GM12874 (cell line): ENCODE results near the gene HAAO.

Source experiments
- TF ChIP-seq, protein P1 (sequence below): IDR thresholded peaks from 2 replicates; pipeline ENCODE4 v1.5.1; 2011; ENCODE audit warnings: low read depth, mild to moderate bottlenecking, control low read depth, low read length, moderate library complexity; ENCODE audit not compliant: insufficient read depth

HAAO gene

DNA sequence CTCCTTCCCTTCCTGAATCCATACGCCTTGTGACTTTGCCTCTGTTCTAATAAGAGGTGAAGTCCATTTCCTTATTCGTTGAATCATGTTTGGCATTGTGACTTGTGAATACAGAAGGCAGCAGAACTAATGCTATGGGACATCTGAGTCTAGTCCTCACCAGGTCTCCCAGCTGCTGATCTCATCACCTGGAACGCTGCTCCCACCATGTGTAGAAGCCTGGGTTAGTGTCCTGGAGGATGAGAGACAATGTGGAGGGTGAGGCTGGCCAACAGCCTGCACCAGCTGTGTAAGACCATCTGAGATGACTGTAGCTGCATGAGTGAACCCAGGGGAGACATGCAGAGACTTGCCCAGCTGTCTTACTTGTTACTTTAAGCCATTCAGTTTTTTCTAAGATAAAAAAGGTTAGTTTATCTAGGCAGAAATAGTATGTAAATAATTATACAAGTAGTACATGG, 3.5 kb upstream of the HAAO start:
- TF ChIP-seq, protein P1, sequence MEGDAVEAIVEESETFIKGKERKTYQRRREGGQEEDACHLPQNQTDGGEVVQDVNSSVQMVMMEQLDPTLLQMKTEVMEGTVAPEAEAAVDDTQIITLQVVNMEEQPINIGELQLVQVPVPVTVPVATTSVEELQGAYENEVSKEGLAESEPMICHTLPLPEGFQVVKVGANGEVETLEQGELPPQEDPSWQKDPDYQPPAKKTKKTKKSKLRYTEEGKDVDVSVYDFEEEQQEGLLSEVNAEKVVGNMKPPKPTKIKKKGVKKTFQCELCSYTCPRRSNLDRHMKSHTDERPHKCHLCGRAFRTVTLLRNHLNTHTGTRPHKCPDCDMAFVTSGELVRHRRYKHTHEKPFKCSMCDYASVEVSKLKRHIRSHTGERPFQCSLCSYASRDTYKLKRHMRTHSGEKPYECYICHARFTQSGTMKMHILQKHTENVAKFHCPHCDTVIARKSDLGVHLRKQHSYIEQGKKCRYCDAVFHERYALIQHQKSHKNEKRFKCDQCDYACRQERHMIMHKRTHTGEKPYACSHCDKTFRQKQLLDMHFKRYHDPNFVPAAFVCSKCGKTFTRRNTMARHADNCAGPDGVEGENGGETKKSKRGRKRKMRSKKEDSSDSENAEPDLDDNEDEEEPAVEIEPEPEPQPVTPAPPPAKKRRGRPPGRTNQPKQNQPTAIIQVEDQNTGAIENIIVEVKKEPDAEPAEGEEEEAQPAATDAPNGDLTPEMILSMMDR = no peak

GRCh38 chr2:42795275-42795674, 2.9 kb upstream of the HAAO start:
- TF ChIP-seq, protein P1 = no peak

DNA sequence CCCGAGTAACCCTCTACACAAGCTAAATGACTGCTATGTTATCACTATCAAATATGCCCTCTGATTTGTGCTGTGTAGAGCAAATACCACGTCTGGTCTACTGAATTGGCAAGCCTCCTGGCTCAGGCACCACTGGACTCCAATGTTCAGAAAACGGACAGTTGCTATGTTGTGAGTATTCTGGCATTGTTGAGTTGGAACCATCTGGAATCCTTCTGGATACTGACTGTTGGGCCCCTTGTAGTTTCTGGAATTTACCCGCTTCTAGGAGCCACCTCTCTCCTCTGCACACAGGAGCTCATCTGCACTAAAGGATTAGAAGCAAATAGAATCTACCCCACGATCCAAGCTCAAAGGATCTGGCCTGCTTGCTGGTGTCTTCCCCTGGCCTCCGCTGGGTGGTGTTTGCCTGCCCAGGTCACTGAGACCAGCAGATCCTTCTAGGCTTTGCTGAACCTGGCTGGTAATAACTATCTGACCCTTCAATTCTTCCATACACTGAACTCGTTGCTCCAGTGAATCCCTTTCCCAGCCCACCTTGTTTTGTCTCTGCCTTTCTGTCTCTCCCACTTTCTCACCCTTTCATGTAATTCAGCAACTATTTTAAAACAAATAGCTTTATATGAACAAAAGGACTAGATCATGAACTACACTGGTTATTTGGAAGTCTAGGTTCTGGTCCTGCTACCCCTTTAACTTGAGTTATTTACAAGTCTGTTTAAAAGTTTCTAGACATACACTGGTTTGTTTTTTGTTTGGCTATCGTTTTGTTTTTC, 2.1 kb upstream of the HAAO start:
- TF ChIP-seq, protein P1 = peak; percentile 75

DNA sequence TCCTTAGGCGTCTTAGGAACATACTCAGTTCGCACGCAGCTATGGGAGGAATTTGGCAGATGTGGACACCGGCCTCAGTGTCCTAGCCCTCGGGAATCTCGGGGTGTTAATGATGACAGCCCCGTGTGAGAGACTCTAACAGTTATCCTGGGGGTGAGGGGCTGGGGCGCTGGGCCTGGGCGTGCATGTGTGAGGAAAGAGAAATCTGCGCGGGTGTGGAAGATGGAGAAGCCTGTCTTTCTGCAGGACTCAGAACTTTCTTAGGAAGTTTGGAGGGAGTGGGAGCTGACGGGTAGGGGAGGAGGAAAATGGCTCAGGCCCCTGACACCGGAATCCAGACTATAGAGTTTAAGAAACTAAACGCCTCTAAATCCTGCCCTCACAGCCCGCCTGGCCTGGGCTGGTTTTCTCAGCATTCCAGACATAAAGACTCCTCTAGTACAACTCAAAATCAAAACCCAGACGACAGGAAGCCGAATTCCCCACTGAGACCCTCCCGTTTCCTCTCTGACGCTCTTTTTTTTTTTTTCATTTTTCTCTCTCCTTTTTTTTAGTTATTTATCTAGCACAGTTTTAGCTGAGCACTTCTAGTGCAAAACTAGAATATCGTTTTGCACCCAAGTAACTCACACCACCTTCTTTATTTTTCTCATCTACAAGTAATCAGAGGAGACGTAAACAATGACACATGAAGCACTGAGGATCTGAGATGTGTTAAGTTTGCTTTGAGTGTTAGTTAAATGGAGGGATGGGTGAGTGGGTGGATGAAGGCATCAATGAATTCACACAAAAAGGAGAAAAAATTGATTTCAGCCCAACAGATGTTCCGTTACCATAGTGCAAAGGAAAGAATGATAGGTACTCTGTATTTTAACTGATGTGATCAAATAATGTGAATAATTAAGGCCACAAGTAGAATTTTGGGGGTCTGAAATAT, 1.2 kb upstream of the HAAO start:
- TF ChIP-seq, protein P1 = no peak

DNA sequence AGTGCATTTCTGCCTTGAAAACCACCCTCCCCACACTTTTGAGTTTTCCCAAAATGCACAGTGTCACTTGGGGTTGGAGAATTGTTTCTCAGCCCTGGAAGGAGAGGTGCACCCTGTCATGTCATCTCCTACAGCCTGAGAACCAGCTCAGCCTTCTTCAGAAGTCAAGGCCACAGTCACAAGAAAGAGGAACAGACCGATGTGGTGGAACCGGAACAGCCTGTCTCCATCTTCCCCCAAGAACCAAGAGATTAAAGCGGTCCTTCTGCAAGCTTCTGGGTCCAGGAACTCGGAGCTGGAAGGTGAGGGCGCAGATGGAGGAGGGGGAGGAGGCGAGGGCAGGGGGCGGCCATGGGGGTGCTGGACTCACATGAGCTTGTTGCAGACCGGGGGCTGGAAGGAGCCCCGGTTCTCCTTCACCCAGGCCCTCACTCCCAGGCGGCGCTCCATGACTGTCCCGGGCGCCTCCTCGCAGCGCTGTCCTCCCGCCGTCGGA, 248 bp downstream of the HAAO start:
- TF ChIP-seq, protein P1 = no peak

- TF ChIP-seq, protein P1 = no peak
These were observed 777 bp downstream of the HAAO start for GRCh38 chr2:42791606-42792005.

DNA sequence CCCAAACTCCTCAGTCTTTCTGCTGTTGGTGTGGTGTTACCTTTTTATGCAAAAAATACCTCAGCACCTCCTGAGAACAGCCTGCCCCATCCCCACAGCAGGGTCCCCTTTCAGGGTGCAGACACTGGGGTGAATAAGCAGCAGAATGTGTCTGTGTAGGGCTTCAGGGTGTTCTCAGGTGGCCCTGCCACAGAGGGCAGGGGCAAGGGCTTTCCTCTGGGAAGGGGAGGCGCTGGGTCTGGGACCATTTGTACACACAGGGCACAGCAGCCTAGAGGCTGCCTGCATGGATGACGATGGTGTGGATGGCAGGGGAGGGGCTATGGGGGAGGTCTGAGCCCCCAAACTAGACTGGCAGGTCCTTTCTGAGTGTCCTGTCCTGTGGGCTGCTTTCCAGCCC, 2.6 kb downstream of the HAAO start:
- TF ChIP-seq, protein P1 = no peak
